ENCODE data around the gene SNRNP200. TPM values are rescaled to one million over a fixed set of nuclear protein-coding genes. Genes with fewer than 3 reads are reported as not detected.
A peak's percentile ranks its signal among the peaks of the same experiment; 100 is the strongest.

The SNRNP200 gene
- total RNA-seq, 1 donor from 2014 or later = 57.4 TPM

DNA sequence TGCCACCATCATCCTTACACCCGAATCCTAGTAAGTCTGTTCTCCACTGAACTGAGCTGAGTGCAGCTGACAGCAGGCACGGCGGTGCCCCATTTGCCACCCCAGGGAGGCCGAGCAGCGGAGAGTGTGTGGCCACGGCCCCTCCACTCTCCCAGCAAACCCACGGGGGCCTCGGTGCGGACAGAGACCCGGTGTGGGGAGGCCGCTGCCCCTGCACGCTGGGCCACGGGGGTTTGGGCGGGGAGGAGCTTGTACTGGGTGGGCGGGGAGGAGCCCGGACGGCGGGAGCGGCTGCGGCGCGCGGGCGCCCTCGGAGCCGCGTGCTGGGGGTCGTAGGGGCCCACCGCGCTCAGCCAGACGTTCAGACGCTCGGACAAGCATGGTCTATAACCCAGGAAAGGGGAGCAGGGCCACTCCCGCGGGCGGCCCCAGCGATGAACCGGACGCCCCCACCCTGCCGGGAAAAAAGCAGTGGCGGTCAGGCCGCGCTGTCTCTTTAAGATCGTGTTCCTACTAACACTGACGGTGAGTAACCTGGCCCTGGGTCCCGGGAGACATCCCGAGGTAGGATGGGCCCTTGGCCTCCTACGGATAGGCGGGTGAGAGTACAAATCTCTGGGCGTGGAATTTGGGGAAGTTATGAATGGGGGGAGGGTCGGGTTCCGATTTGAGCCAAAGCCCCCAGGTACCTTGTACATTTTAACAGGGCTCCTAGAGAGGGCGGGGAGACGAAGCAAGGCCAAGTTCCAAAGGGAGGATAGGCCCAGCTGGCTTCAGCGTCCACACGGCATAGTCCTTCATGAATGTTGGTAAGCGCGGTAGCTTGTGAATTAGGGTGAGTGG is 19.9 kb upstream of the SNRNP200 start, which contains the start of gene ITPRIPL1:
ITPRIPL1 (plus strand) TSS at position 277 of the 843 bp plus-strand sequence; CDS start at position 800, 523 bp downstream.
- Histone ChIP-seq H3K27ac (peak within 1 kb of the TSS; percentile 15 to 20), H3K36me3 (no peaks in the 10 kb centered on the region), H3K27me3 (no peaks in the 10 kb centered on the region), H3K4me1 (peaks cover 0 to 10% of the 10 kb centered on the region in 2 donors), H3K9me3 (no peaks in the 10 kb centered on the region), H3K4me3 (peak within 1 kb of the TSS; percentile 56 to 72)
- DNase-seq (ENCODE audit: low spot score in 2 of 2) = peak in 1 of 2 donors; percentile 60
- TF ChIP-seq, protein P1, sequence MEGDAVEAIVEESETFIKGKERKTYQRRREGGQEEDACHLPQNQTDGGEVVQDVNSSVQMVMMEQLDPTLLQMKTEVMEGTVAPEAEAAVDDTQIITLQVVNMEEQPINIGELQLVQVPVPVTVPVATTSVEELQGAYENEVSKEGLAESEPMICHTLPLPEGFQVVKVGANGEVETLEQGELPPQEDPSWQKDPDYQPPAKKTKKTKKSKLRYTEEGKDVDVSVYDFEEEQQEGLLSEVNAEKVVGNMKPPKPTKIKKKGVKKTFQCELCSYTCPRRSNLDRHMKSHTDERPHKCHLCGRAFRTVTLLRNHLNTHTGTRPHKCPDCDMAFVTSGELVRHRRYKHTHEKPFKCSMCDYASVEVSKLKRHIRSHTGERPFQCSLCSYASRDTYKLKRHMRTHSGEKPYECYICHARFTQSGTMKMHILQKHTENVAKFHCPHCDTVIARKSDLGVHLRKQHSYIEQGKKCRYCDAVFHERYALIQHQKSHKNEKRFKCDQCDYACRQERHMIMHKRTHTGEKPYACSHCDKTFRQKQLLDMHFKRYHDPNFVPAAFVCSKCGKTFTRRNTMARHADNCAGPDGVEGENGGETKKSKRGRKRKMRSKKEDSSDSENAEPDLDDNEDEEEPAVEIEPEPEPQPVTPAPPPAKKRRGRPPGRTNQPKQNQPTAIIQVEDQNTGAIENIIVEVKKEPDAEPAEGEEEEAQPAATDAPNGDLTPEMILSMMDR (IDR thresholded peaks at IDR 0.05) = no peak
- intact Hi-C loops (cut with DNase I) = loop anchor here (5.0 kb wide), 1 partner anchor 82 kb away; no protein-coding TSS in a partner anchor

DNA sequence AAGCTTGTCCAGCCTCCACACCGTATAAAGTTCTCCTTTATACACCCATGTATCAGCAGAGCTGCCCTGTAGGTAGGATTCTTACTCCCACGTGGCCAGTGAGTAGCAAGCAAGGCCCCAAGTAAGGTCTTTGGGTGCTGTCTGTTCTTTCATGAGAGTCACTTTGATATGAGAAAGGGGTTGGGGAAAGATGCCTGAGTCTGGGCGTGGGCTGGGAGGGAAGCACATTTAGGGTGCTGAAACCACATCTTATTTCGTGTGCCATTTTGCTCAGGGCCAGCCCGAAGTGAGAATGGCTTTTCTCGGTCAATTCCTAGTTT is 19.3 kb upstream of the SNRNP200 start:
- peak in 1 of 2 donors; percentile 51 for DNase-seq (ENCODE audit: low spot score in 2 of 2)
- Histone ChIP-seq H3K36me3 (no peaks in the 10 kb centered on the region), H3K27ac (no peak overlapping the region), H3K4me1 (peaks cover 0 to 10% of the 10 kb centered on the region in 2 donors), H3K27me3 (no peaks in the 10 kb centered on the region), H3K9me3 (no peaks in the 10 kb centered on the region), H3K4me3 (peak overlapping the region; percentile 56 to 72)
- TF ChIP-seq, protein P1 (IDR thresholded peaks at IDR 0.05) = no peak
- intact Hi-C loops (cut with DNase I) = loop anchor here (5.0 kb wide), 1 partner anchor 83 kb away; no protein-coding TSS in a partner anchor

DNA sequence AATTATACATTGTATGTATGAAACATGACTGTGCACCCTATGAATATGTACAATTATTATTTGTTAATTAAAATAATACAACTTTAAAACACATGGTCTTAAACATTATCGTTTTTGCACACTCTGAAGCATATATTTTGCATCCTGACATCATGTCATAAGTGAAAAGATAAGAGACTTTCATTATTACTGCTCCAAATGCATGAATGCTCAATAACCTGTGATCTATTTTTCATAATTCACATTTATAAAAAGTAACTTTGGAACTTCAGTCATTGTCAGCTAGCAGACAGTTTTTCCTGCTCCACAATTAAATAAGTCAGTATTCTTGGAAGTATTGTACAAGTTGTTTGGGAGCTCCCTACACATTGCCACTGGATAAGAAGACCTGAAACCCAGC is 18.5 kb upstream of the SNRNP200 start:
- H3K4me3 ChIP-seq = no peak overlapping the region
- intact Hi-C loops (cut with DNase I) = loop anchor here (2.0 kb wide), 1 partner anchor 13 kb away; no protein-coding TSS in a partner anchor
- no peaks in the 10 kb centered on the region for H3K27me3 ChIP-seq

DNA sequence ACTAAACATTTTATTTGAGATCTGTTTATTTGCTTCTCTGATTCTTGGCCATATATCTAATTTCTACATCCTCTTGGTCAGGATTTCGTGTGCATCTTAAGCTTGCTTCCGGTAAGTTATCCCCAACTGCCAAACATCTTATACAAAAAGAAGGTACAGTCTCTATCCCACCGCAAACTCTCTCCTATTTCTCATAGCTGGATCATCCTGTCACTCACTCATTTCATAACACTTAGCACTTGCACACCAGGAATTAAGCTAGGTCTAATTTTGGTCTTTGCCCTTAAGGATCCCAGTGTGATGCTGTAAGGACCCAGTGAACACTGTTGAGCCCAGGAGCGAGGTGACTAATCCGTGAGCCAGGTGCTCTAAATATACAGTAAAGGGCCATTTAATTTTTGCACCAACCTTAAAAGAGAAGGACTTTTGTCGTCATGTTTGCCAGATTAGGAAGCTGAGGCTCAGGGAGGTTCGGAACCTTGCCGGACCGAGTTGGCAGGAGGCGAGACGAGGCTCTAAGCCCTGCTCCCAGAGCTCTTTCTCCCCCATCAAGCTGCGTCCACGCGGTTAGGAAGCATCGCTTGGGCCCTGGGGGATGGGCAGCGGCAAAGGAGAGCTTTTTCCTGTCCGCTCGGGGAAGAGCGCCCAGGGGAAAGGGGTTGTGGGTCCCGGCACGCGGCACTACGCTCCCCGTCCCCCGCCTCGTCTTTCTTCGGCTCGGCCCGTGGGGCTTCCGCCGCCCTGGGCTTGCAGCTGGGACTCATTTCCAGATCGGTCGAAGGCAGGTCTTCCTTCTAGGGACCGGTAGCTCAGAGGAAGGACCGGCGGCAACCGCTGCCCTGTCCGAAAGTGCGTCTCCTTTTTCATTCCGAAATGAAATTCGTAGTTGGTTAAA is 15.6 kb upstream of the SNRNP200 start:
- Histone ChIP-seq H3K4me1 (peaks cover 0 to 10% of the 10 kb centered on the region in 2 donors), H3K27ac (no peak overlapping the region), H3K4me3 (peak overlapping the region; percentile 57 to 67), H3K27me3 (no peaks in the 10 kb centered on the region), H3K36me3 (no peaks in the 10 kb centered on the region), H3K9me3 (no peaks in the 10 kb centered on the region)
- DNase-seq (ENCODE audit: low spot score in 2 of 2) = peak in 1 of 2 donors; percentile 62
- TF ChIP-seq, protein P1 (IDR thresholded peaks at IDR 0.05) = no peak
- intact Hi-C loops (cut with DNase I) = no loop called here

More for the DNA sequence above, 18.5 kb upstream of the SNRNP200 start:
- TF ChIP-seq, protein P1 (IDR thresholded peaks at IDR 0.05) = no peak
- Histone ChIP-seq H3K9me3 (no peaks in the 10 kb centered on the region), H3K36me3 (no peaks in the 10 kb centered on the region), H3K4me1 (peaks cover 0 to 10% of the 10 kb centered on the region in 2 donors), H3K27ac (no peak overlapping the region)
- no peak for DNase-seq (ENCODE audit: low spot score in 2 of 2)

DNA sequence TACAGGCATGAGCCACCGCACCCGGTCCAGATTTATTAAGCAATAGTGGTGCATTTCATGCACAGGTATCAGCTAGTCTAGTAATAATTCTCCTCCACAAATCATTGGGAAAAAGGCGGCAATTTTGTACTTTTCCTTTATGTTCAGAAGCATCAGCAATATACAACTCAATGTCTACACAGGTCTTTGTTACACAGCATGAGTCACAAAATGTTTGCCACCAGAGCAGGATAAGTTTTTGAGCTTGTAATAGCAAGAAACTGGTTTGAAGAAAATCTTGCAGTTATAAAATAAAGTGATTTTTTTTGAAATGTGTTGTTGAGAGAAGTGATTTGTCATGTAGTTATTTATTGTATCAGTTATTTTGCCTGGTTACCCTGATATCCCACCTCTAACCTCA is 15.0 kb upstream of the SNRNP200 start:
- no peak overlapping the region for H3K27ac ChIP-seq
- DNase-seq (ENCODE audit: low spot score in 2 of 2) = no peak
- H3K4me1 ChIP-seq = peaks cover 0 to 7% of the 10 kb centered on the region in 2 donors
- intact Hi-C loops (cut with DNase I) = no loop called here
- no peaks in the 10 kb centered on the region for H3K27me3 ChIP-seq
- H3K9me3 ChIP-seq = no peaks in the 10 kb centered on the region
- H3K36me3 ChIP-seq = no peaks in the 10 kb centered on the region
- TF ChIP-seq, protein P1 (IDR thresholded peaks at IDR 0.05) = no peak
- peak overlapping the region in 1 of 2 donors; percentile 67 for H3K4me3 ChIP-seq
